ENCODE data around the gene DKK3.

DKK3 gene

DNA sequence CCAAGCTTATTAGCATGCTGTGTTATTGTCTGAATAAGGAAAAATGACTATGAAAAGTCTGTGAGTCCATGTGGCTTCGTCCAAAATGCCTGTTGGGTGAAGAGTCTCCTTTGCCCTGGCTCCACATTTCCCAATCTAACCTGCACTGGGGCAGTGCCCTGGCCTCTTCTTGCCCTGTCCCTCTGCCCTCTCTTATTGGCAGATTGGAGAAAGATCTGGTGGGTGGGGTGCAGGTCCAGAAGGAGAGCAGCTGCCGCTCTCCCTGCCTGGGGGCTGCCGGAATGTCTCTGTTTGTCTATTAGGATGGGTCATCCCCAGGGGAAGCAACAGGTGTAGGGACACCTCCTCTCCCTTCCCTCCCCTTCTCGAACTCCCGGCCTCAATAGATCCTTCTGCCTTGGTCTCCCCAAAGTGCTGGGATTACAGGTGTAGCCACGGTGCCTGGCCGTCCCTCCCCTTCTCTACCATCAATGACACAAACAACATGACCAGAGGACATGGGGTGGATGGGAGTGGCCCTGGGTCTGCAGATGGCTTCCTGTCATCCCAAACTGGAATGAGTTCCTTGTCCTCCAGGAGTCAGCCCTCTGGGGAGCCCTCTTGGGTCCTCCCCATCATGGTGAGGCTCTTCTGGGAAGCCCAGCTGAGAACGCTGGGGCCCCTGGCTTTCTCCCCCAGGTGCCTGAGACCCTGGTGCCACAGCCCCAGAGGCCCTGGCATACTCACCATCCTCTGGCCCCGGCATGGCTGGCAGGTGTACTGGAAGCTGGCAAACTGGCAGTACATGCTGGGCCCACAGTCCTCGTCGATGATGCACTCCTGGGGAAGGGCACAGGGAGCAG, 40.5 kb downstream of the DKK3 start:
- H3K4me1 Mint-ChIP-seq (ENCODE audit: low read depth), result peaks cover 5% of the 10 kb centered on the region
- DNase-seq (ENCODE audit: low spot score), result no peak
- no peaks in the 10 kb centered on the region for H3K36me3 Mint-ChIP-seq (ENCODE audit: low read depth)
- H3K27me3 Mint-ChIP-seq (ENCODE audit: low read depth), result peaks cover 16% of the 10 kb centered on the region
- H3K4me3 Mint-ChIP-seq, result no peak overlapping the region
- H3K9me3 Mint-ChIP-seq, result no peaks in the 10 kb centered on the region
- H3K27ac Mint-ChIP-seq, result no peak overlapping the region

GRCh38 chr11:11966826-11967668, 41.4 kb downstream of the DKK3 start:
- H3K36me3 Mint-ChIP-seq (ENCODE audit: low read depth), result peaks cover 2% of the 10 kb centered on the region
- H3K27me3 Mint-ChIP-seq (ENCODE audit: low read depth), result peaks cover 20% of the 10 kb centered on the region
- H3K27ac Mint-ChIP-seq, result no peak overlapping the region
- DNase-seq (ENCODE audit: low spot score), result peak; percentile 57
- H3K4me1 Mint-ChIP-seq (ENCODE audit: low read depth), result peaks cover 7% of the 10 kb centered on the region
- H3K9me3 Mint-ChIP-seq, result no peaks in the 10 kb centered on the region
- no peak overlapping the region for H3K4me3 Mint-ChIP-seq

DNA sequence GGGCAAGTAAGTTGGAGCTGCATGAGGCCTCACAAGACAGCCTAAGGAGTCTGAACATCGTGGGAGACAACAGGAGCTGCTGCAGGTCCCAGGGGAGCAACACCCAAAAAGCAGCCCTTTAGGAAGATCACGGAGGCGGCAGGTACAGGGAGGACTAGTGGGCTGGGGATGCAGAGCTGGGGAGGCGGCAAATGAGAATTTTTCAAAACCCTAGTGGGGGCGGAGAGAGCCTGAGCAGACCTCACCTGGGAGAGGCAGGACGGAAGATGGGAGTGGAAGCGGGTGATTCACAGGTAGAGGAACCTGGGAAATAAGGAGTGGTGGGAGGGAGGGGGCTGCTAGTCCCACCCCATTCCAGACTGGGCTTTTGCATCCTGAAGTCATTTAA, 42.1 kb downstream of the DKK3 start:
- H3K4me1 Mint-ChIP-seq (ENCODE audit: low read depth), result peaks cover 8% of the 10 kb centered on the region
- DNase-seq (ENCODE audit: low spot score), result no peak
- H3K27me3 Mint-ChIP-seq (ENCODE audit: low read depth), result peaks cover 19% of the 10 kb centered on the region
- H3K9me3 Mint-ChIP-seq, result no peaks in the 10 kb centered on the region
- peaks cover 2% of the 10 kb centered on the region for H3K36me3 Mint-ChIP-seq (ENCODE audit: low read depth)
- H3K27ac Mint-ChIP-seq, result no peak overlapping the region
- H3K4me3 Mint-ChIP-seq, result no peak overlapping the region

DNA sequence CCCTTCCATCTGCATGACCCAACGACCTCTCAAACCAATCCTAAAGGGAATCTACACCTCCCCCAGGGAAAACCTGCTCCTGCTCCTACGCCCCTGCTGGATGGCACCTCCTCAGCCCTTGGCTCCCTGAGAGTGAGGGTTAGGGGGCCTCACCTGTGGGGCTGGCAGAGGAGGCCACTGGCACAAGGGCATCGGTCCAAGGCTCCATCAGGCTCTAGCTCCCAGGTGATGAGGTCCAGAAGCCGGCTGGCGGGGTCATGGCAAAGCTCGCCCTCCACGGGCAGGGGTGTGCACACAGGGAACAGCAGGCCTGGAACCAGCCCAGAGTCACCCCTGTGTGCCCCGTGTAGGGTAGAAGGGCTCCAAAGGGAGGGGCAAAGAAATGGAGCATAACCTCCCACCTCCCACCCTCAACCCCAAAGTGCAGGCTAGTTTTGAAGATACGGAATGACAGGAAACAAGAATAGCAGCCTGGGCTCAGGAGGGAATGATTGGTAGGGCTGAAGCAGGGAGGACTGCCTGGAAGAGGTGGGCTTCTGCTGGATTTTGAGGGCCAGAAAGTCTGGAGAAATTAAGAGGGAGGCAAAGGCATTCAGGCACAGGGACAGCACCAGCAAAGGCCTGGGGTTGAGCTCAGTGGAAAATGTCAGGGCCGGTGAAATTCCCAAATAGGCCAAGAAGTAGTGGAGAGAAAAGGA, 42.6 kb downstream of the DKK3 start:
- no peak for DNase-seq (ENCODE audit: low spot score)
- no peak overlapping the region for H3K4me3 Mint-ChIP-seq
- H3K36me3 Mint-ChIP-seq (ENCODE audit: low read depth), result peaks cover 5% of the 10 kb centered on the region
- peaks cover 14% of the 10 kb centered on the region for H3K4me1 Mint-ChIP-seq (ENCODE audit: low read depth)
- H3K27me3 Mint-ChIP-seq (ENCODE audit: low read depth), result peaks cover 19% of the 10 kb centered on the region
- H3K9me3 Mint-ChIP-seq, result no peaks in the 10 kb centered on the region
- H3K27ac Mint-ChIP-seq, result no peak overlapping the region

GRCh38 chr11:11965192-11965591, 43.2 kb downstream of the DKK3 start:
- Mint-ChIP-seq H3K36me3 (ENCODE audit: low read depth) (peaks cover 8% of the 10 kb centered on the region), H3K4me1 (ENCODE audit: low read depth) (peaks cover 20% of the 10 kb centered on the region), H3K27me3 (ENCODE audit: low read depth) (peaks cover 17% of the 10 kb centered on the region), H3K9me3 (no peaks in the 10 kb centered on the region), H3K27ac (no peak overlapping the region), H3K4me3 (no peak overlapping the region)
- no peak for DNase-seq (ENCODE audit: low spot score)

DNA sequence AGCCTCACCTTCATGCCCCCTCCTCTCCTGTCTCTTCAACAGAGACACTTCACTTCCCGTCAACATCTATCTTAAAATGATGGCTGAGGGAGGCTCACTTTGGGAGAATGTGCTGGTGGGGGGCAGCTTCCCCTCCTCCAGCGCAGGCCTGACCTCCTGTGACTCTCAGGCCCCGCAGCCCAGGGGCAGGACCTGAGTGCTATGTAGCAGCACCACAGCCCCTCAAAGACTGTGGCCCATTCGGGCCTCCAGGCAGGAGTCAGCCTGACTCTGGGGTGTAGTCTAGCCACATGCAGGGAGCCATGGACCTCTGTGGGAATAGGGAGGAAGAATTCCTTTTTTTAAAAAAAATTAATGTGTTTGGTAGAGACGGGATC, 43.7 kb downstream of the DKK3 start:
- peaks cover 8% of the 10 kb centered on the region for H3K36me3 Mint-ChIP-seq (ENCODE audit: low read depth)
- H3K4me3 Mint-ChIP-seq, result no peak overlapping the region
- peaks cover 17% of the 10 kb centered on the region for H3K27me3 Mint-ChIP-seq (ENCODE audit: low read depth)
- no peaks in the 10 kb centered on the region for H3K9me3 Mint-ChIP-seq
- H3K27ac Mint-ChIP-seq, result no peak overlapping the region
- no peak for DNase-seq (ENCODE audit: low spot score)
- peaks cover 24% of the 10 kb centered on the region for H3K4me1 Mint-ChIP-seq (ENCODE audit: low read depth)

DNA sequence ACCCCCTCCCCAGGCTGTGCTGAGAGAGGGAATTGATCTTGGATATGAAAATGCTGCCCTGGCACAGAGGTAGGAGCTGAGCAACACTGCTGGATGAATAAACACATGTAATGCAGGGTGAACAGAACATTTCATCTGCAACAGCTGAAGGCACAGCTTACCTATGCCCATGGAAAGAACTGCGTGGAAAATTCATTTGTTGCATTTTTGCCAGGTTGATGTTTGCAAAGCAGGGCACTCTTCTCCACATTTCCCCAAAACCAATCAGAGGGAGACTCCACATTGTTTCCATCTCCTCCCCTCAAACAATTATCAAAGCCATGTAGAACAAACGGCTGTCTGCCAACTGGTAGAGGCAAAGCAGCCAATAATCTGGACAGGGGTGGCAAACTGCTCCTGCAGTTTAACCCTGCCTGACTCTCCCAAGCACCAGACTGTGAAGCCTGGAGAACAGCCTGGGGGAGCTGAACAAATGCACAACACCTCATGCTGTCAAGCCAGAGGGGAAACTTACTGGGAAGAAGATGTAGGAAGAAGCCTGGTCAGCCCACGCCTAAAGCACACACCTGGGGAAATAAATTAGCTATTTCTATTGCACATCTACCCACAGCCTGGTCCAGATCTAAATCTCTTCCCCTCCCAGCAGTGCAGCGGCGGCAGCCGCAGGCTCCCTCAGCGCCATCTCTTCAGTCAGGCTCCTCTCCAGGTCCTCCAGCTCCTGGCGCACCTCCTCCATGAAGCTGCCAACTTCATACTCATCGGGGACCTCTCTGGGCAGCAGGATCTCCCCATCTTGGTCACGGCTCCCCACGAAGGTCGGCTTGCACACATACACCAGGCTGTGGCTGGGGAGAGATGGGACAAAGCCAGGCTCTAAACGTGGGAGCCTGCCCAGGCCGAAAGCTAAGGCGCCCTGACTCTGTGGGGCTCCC, 44.3 kb downstream of the DKK3 start:
- H3K4me3 Mint-ChIP-seq, result no peak overlapping the region
- H3K27me3 Mint-ChIP-seq (ENCODE audit: low read depth), result peaks cover 17% of the 10 kb centered on the region
- DNase-seq (ENCODE audit: low spot score), result no peak
- H3K36me3 Mint-ChIP-seq (ENCODE audit: low read depth), result peaks cover 8% of the 10 kb centered on the region
- no peaks in the 10 kb centered on the region for H3K9me3 Mint-ChIP-seq
- no peak overlapping the region for H3K27ac Mint-ChIP-seq
- peaks cover 26% of the 10 kb centered on the region for H3K4me1 Mint-ChIP-seq (ENCODE audit: low read depth)

GRCh38 chr11:11963067-11963466, 45.4 kb downstream of the DKK3 start:
- H3K9me3 Mint-ChIP-seq, result no peaks in the 10 kb centered on the region
- peaks cover 32% of the 10 kb centered on the region for H3K4me1 Mint-ChIP-seq (ENCODE audit: low read depth)
- DNase-seq (ENCODE audit: low spot score), result no peak
- no peak overlapping the region for H3K27ac Mint-ChIP-seq
- peaks cover 17% of the 10 kb centered on the region for H3K27me3 Mint-ChIP-seq (ENCODE audit: low read depth)
- H3K4me3 Mint-ChIP-seq, result no peak overlapping the region
- H3K36me3 Mint-ChIP-seq (ENCODE audit: low read depth), result peaks cover 14% of the 10 kb centered on the region

DNA sequence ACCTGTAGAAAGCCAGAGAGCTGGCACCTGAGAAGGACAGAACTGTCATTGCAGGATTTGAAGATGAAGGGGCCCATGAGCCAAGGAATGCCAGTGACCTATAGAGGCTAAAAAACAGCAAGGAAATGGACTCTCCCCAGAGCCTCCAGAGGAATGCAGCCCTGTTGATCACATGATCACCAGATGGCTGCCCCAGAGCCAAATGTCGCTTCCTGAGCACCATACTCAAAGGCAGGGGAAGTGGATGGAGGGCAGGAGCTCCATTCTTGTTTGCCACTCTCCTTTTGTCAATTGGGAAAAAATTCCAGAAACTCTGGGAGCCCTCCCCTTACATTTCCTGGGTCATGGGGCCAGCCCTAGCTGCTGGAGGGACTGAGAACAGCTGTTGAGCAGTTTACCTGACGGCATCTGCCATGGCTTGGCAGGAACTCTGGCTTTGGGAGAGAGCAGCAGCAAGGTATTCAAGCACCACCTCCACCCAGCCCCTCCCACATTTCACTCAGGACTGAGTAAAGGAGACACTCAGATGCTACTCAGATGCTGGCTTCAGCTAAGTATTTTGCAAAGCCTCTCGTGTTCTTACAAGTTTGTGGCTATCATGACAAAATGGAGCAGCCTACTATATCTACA, 46.9 kb downstream of the DKK3 start:
- peaks cover 17% of the 10 kb centered on the region for H3K27me3 Mint-ChIP-seq (ENCODE audit: low read depth)
- H3K9me3 Mint-ChIP-seq, result no peaks in the 10 kb centered on the region

GRCh38 chr11:11960687-11961086, 47.7 kb downstream of the DKK3 start:
- Mint-ChIP-seq H3K27me3 (ENCODE audit: low read depth) (peaks cover 17% of the 10 kb centered on the region), H3K4me3 (peak overlapping the region; percentile 69), H3K27ac (peak overlapping the region; percentile 29), H3K4me1 (ENCODE audit: low read depth) (peaks cover 32% of the 10 kb centered on the region), H3K36me3 (ENCODE audit: low read depth) (peaks cover 29% of the 10 kb centered on the region), H3K9me3 (no peaks in the 10 kb centered on the region)
- no peak for DNase-seq (ENCODE audit: low spot score)

More for the DNA sequence above, 46.9 kb downstream of the DKK3 start:
- no peak for DNase-seq (ENCODE audit: low spot score)
- Mint-ChIP-seq H3K4me1 (ENCODE audit: low read depth) (peaks cover 32% of the 10 kb centered on the region), H3K27ac (no peak overlapping the region), H3K4me3 (peak overlapping the region; percentile 69), H3K36me3 (ENCODE audit: low read depth) (peaks cover 23% of the 10 kb centered on the region)

DNA sequence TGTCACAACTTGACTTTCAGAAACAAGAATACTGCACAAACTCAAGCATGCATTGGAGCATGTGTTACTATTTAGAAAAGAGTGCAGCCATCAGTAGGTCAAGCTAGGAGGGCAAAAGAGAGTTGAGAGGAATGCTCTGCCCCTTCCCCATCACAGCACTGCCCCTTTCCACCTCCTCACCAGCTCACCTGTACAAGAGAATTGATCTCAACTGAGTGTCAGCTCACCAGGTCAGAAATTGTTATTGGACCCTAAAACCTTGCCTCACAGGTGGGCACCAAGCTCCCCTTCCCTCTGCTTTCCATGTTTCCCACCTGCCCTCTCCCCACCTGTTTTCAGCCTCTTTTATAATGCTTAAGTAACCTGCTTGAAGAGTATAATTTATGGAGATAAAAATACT, 48.8 kb downstream of the DKK3 start:
- H3K36me3 Mint-ChIP-seq (ENCODE audit: low read depth), result peaks cover 32% of the 10 kb centered on the region
- H3K27ac Mint-ChIP-seq, result no peak overlapping the region
- no peak overlapping the region for H3K4me3 Mint-ChIP-seq
- H3K9me3 Mint-ChIP-seq, result no peaks in the 10 kb centered on the region
- peaks cover 17% of the 10 kb centered on the region for H3K27me3 Mint-ChIP-seq (ENCODE audit: low read depth)
- H3K4me1 Mint-ChIP-seq (ENCODE audit: low read depth), result peaks cover 32% of the 10 kb centered on the region
- DNase-seq (ENCODE audit: low spot score), result no peak

- Mint-ChIP-seq H3K4me1 (ENCODE audit: low read depth) (peaks cover 27% of the 10 kb centered on the region), H3K4me3 (no peak overlapping the region), H3K27ac (peak overlapping the region; percentile 32), H3K36me3 (ENCODE audit: low read depth) (peaks cover 39% of the 10 kb centered on the region), H3K27me3 (ENCODE audit: low read depth) (peaks cover 10% of the 10 kb centered on the region), H3K9me3 (no peaks in the 10 kb centered on the region)
- no peak for DNase-seq (ENCODE audit: low spot score)
Measured at GRCh38 chr11:11958403-11959231, 49.8 kb downstream of the DKK3 start.
